Loucy (cell line): ENCODE results near the gene PHF12.

Experiments used
- EZH2phosphoT487 ChIP-seq: fragments of 200-600 bp; IDR thresholded peaks from 2 replicates; pipeline ENCODE4 v1.6.1; 2018; ENCODE audit warnings: antibody characterized with exemption, mild to moderate bottlenecking, moderate library complexity, borderline replicate concordance
- TF ChIP-seq, protein P1 (sequence below): fragments of 200-600 bp; sonication (generic); conservative IDR thresholded peaks from 2 replicates; pipeline ENCODE4 v1.5.1; 2014; ENCODE audit warnings: mild to moderate bottlenecking, antibody characterized with exemption, low read length

DNA sequence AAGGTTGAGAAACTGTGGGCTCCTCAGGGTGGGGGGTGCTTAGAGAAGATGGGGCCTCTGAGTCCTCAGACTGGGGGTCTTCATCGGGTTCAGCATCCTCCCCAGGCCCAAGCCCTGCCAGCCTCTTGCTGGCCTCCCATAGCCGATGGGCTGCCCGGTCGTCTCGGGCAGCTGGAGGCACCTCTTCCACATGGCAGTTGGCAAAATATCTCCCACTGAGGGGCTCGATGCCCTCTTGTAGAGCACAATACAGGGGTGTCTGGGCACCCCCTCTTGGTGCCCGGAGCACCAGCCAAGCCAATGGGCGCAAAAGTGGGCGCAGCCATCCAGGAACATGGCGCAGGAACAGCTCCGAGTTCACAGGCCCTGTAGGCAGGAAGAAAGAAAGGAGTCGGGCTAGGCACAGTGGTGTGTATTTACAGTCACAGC, 52.8 kb downstream of the PHF12 start:
- TF ChIP-seq, protein P1, sequence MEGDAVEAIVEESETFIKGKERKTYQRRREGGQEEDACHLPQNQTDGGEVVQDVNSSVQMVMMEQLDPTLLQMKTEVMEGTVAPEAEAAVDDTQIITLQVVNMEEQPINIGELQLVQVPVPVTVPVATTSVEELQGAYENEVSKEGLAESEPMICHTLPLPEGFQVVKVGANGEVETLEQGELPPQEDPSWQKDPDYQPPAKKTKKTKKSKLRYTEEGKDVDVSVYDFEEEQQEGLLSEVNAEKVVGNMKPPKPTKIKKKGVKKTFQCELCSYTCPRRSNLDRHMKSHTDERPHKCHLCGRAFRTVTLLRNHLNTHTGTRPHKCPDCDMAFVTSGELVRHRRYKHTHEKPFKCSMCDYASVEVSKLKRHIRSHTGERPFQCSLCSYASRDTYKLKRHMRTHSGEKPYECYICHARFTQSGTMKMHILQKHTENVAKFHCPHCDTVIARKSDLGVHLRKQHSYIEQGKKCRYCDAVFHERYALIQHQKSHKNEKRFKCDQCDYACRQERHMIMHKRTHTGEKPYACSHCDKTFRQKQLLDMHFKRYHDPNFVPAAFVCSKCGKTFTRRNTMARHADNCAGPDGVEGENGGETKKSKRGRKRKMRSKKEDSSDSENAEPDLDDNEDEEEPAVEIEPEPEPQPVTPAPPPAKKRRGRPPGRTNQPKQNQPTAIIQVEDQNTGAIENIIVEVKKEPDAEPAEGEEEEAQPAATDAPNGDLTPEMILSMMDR = no peak
- TF ChIP-seq EZH2phosphoT487 = no peak
